Measurements from ENCODE around the gene RAB31.

- TF ChIP-seq CTCF (IDR thresholded peaks at IDR 0.05) = no peak
- TF ChIP-seq POLR2A (IDR thresholded peaks at IDR 0.05) = no peak
Measured at GRCh38 chr18:9850309-9850708, 142.2 kb downstream of the RAB31 start.

Measured in lower leg skin (tissue), 3 donors.